ENCODE results near the gene THEM4. TPM values are rescaled to one million over a fixed set of nuclear protein-coding genes. Genes with fewer than 3 reads are reported as not detected.

THEM4 gene
- total and polyA plus RNA-seq, 7 donors, result 10.1 to 20.4 (median 13.8) TPM

DNA sequence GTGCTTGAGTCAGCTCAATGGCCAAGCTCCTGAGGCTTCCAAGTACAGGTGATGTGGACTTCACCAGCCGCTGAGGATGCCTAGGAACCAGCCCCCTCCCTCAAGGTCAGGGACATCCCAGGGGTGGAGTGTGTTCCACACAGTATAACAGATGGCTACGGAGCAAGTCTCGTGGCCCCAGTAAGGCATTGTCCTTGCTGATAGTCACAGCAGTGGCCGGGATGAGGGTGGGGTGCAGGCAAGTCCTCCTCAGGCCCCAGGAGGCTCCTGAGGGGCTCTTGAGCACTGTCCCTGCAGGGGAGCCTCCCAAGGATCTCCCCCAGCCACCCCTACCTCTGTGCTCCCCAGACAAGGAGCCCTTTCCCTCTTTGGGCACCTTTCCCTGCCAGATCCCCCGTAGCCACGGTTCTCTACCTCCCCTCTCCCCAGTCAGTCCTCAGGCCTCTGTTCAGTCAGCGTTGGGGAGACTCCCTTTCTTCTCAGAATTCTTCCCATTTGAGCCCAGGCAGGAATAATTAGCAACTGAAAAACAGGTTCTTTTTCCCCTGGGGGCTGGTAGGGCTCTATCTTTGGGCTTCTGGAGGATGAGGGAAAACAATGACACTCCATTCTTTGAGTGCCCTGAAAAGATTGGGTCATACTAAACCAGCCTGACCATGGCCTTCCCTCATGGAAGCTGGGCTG, 48.7 kb downstream of the THEM4 start:
- Histone ChIP-seq H3K4me1 (no peaks in the 10 kb centered on the region), H3K27me3 (ENCODE audit: insufficient read depth in 3 of 3, low read length in 2 of 3) (no peaks in the 10 kb centered on the region), H3K4me3 (no peak overlapping the region), H3K36me3 (ENCODE audit: insufficient read depth in 1 of 2, low read depth in 1 of 2) (no peaks in the 10 kb centered on the region), H3K27ac (no peak overlapping the region), H3K9me3 (no peaks in the 10 kb centered on the region)
- ATAC-seq (no peak), DNase-seq (no peak)
- 69 to 83% (median 77%) methylated on average over 7 of the region's 7 CpGs for WGBS, 3 donors
- TF ChIP-seq, protein P1, sequence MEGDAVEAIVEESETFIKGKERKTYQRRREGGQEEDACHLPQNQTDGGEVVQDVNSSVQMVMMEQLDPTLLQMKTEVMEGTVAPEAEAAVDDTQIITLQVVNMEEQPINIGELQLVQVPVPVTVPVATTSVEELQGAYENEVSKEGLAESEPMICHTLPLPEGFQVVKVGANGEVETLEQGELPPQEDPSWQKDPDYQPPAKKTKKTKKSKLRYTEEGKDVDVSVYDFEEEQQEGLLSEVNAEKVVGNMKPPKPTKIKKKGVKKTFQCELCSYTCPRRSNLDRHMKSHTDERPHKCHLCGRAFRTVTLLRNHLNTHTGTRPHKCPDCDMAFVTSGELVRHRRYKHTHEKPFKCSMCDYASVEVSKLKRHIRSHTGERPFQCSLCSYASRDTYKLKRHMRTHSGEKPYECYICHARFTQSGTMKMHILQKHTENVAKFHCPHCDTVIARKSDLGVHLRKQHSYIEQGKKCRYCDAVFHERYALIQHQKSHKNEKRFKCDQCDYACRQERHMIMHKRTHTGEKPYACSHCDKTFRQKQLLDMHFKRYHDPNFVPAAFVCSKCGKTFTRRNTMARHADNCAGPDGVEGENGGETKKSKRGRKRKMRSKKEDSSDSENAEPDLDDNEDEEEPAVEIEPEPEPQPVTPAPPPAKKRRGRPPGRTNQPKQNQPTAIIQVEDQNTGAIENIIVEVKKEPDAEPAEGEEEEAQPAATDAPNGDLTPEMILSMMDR (IDR thresholded peaks at IDR 0.05), result no peak
- intact Hi-C loops (cut with DNase I), result no loop called here

DNA sequence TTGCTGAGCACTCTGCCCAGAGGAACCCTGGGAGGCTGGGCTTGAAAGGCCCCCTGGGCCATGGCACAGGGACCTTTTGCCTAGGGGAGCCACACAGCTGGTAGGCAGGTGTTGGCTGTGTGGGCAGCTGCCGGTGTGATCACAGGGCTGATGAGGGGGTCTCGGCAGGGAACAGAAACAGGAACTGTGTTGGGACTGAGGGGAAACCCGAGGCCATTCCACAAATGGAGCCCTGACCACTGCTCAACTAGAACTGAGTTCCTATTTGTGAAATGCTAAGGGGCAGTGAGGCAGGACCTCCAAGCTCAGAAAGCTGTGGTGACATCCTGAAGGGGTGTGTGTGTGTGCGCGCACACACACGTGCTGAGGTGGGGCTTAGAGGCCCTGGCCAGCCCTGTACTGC, 49.4 kb downstream of the THEM4 start:
- H3K9me3 ChIP-seq, result no peaks in the 10 kb centered on the region
- DNase-seq (no peak), ATAC-seq (no peak)
- H3K27ac ChIP-seq, result no peak overlapping the region
- intact Hi-C loops (cut with DNase I), result no loop called here
- H3K27me3 ChIP-seq (ENCODE audit: insufficient read depth in 3 of 3, low read length in 2 of 3), result no peaks in the 10 kb centered on the region
- 74 to 84% (median 78%) methylated on average over 6 of the region's 6 CpGs for WGBS, 3 donors
- TF ChIP-seq, protein P1 (IDR thresholded peaks at IDR 0.05), result no peak
- H3K4me1 ChIP-seq, result no peaks in the 10 kb centered on the region
- no peaks in the 10 kb centered on the region for H3K36me3 ChIP-seq (ENCODE audit: insufficient read depth in 1 of 2, low read depth in 1 of 2)
- H3K4me3 ChIP-seq, result no peak overlapping the region

DNA sequence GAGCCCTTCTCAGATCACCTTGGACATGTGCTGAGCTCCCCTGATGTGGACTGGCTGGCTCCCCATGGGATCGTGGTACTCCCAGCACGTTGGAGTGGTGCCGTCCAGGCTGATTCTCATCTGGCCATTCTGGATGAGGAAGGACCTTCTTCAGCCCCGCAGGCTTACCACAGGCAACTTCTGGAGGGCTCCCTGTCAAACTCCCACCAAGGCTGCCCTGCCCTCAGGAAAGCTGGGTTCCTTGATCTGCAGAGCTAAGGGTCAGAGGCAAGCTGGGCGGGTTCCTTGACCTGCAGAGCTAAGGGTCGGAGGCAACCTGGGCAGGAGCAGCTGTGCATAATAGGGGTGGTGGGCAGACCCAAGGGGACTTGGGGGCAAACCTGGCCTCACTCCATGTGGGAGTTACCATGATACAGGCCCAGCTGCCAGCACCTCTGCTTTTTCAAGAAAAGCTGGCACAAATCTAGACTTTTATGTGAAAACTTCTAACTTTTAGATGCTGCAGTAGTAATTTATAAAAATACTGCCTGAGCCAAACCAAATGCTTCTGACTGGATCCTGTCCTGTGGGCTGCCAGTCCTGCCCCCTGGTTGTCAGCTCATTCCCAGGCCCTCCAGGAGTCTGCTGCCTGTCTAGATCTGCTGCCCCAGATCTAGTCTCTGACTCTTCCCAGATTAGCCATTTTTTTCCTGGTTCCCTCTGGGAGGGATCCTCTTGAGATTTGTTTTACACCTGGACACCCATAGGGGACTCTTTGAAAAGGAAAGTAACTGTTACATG, 50.2 kb downstream of the THEM4 start:
- peak in 1 of 4 donors; percentile 13 for ATAC-seq
- H3K4me1 ChIP-seq, result no peaks in the 10 kb centered on the region
- DNase-seq, result no peak
- intact Hi-C loops (cut with DNase I), result no loop called here
- no peak overlapping the region for H3K27ac ChIP-seq
- no peaks in the 10 kb centered on the region for H3K36me3 ChIP-seq (ENCODE audit: insufficient read depth in 1 of 2, low read depth in 1 of 2)
- H3K4me3 ChIP-seq, result no peak overlapping the region
- TF ChIP-seq, protein P1 (IDR thresholded peaks at IDR 0.05), result no peak
- H3K27me3 ChIP-seq (ENCODE audit: insufficient read depth in 3 of 3, low read length in 2 of 3), result no peaks in the 10 kb centered on the region
- 85 to 87% (median 86%) methylated on average over 6 of the region's 6 CpGs for WGBS, 3 donors
- H3K9me3 ChIP-seq, result no peaks in the 10 kb centered on the region

DNA sequence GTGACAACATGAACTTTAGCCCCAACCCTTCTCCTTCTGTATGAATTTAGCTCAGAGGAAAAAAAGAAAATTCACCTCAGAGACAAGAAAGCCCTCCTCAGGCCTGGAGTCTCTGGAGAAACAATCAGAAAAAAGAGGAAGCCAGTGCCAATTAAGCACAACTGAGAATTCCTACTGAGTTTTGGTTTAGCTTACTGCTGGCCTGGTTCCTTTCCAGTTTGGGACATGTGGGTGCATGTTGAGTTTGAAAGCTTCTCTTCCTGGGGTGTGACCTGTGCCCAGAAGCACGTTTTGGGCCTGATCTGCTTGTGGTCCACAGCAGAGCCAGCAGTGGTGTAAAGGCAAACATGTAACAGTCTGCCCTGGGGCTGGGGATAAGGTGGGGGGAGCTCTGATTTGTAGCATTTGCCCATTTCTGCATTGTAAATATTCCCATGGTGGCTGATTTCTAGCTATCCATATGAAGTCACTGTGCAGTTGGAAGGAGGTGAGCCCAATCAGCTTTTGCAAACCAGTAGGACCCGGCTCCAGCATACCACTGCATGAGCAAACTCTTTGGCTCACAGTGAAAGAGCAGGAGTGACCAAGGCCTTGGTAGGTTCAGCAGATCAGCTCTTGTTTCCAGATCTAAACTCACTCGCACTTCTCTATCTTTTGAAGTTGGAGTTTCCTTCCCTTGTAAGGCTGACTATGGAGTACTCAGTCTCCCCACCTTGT, 51.1 kb downstream of the THEM4 start:
- Histone ChIP-seq H3K36me3 (ENCODE audit: insufficient read depth in 1 of 2, low read depth in 1 of 2) (no peaks in the 10 kb centered on the region), H3K27me3 (ENCODE audit: insufficient read depth in 3 of 3, low read length in 2 of 3) (peaks cover 0 to 2% (median 0%) of the 10 kb centered on the region in 3 donors), H3K4me1 (no peaks in the 10 kb centered on the region), H3K4me3 (no peak overlapping the region), H3K9me3 (no peaks in the 10 kb centered on the region), H3K27ac (no peak overlapping the region)
- TF ChIP-seq, protein P1 (IDR thresholded peaks at IDR 0.05), result no peak
- ATAC-seq (no peak), DNase-seq (no peak)
- 60 to 66% (median 64%) methylated on average over 3 of the region's 3 CpGs for WGBS, 3 donors
- intact Hi-C loops (cut with DNase I), result no loop called here
